IPS-18a (cell line): Measurements from ENCODE around the gene UBE2M.

ENCODE experiments used
- H3K27ac ChIP-seq: one replicate; pipeline ENCODE4 v1.5.1; 2013; ENCODE audit warnings: low read length
- H3K27me3 ChIP-seq: one replicate; pipeline ENCODE4 v1.6.1; 2013; ENCODE audit warnings: mild to moderate bottlenecking, low read length; ENCODE audit not compliant: control insufficient read depth, insufficient read depth
- H3K36me3 ChIP-seq: one replicate; pipeline ENCODE4 v1.6.1; 2013; ENCODE audit warnings: low read depth, low read length; ENCODE audit not compliant: control insufficient read depth
- H3K4me1 ChIP-seq: one replicate; pipeline ENCODE4 v1.6.1; 2013; ENCODE audit warnings: low read depth, low read length; ENCODE audit not compliant: control insufficient read depth
- H3K4me3 ChIP-seq: one replicate; pipeline ENCODE4 v1.5.1; 2013; ENCODE audit warnings: low read length
- H3K9ac ChIP-seq: one replicate; pipeline ENCODE4 v1.6.1; 2013; ENCODE audit warnings: mild to moderate bottlenecking, low read length, moderate library complexity
- H3K9me3 ChIP-seq: one replicate; pipeline ENCODE4 v1.6.1; 2013; ENCODE audit warnings: low read depth, low read length; ENCODE audit not compliant: control insufficient read depth

UBE2M gene

DNA sequence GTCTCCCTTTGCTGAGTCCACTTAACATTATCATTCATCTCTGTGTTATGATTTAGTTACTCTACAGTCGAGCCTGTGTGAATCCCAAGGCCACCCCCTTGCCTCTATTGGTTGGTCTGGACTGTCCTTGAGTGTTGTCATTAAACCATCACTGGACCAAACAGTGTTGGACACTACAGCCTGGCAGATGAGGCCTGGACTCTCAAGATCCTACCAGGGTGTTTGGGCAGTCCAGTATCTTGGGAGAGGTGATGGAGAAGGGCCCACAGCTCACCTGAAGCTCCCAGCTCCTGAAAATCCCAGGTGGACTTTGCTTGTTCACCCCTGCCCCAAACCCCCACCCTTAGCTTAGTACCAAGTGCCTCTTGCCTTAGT lies 7.3 kb downstream of the UBE2M start:
- Histone ChIP-seq H3K9ac (no peak overlapping the region), H3K4me3 (no peak overlapping the region), H3K27me3 (no peaks in the 10 kb centered on the region), H3K4me1 (peaks cover 3% of the 10 kb centered on the region), H3K27ac (no peak overlapping the region), H3K36me3 (peaks cover 68% of the 10 kb centered on the region), H3K9me3 (no peaks in the 10 kb centered on the region)

DNA sequence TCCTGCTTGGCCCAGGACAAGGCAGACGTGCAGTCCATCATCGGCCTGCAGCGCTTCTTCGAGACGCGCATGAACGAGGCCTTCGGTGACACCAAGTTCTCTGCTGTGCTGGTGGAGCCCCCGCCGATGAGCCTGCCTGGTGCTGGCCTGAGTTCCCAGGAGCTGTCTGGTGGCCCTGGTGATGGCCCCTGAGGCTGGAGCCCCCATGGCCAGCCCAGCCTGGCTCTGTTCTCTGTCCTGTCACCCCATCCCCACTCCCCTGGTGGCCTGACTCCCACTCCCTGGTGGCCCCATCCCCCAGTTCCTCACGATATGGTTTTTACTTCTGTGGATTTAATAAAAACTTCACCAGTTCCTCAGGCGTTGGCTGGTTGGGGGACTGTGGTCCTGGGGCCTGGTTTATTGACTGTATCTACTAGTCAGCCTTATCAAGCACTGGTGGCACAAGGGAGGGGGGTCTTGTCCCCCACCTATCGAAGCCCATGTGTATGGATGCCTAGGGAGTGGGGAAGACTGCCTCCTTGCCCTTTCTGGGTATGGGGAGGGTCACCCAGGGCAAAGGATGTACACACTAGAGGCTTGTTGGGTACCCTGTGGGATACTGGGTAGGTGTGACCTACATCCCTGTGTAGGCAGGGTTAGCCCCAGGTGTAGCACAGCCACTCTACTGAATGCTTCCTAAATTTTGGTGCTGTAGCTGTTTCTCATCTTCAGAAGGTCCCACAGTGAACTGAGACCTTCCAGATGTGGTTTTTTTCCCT lies 7.9 kb downstream of the UBE2M start:
- no peak overlapping the region for H3K27ac ChIP-seq

DNA sequence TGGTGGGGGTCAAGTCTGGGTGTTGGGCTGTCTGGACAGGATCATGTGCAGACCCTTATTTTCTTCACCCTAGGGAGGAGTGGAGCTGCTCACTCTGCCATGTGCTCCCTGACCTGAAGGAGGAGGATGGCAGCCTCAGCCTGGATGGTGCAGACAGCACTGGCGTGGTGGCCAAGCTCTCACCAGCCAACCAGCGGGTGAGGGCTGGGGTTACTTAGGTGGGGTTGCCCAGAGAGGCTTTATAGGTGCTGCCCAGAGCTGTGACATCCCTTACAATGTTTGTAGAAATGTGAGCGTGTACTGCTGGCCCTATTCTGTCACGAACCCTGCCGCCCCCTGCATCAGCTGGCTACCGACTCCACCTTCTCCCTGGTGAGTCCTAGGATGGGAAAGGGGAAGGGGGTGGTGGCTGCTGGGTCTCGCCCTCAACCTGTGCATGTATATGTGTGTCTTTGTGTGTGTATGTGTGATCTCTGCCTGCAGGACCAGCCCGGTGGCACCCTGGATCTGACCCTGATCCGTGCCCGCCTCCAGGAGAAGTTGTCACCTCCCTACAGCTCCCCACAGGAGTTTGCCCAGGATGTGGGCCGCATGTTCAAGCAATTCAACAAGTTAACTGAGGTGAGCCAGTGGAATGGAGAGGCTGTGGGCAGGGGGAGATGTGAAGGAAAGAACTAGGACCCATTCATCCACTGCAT lies 8.6 kb downstream of the UBE2M start:
- H3K9ac ChIP-seq, result no peak overlapping the region
- H3K4me1 ChIP-seq, result no peaks in the 10 kb centered on the region
- H3K27me3 ChIP-seq, result no peaks in the 10 kb centered on the region
- H3K9me3 ChIP-seq, result no peaks in the 10 kb centered on the region
- peaks cover 72% of the 10 kb centered on the region for H3K36me3 ChIP-seq
- H3K27ac ChIP-seq, result no peak overlapping the region
- H3K4me3 ChIP-seq, result no peak overlapping the region

More for the DNA sequence above, 7.9 kb downstream of the UBE2M start:
- H3K36me3 ChIP-seq, result peaks cover 70% of the 10 kb centered on the region
- no peaks in the 10 kb centered on the region for H3K27me3 ChIP-seq
- H3K9ac ChIP-seq, result no peak overlapping the region
- H3K9me3 ChIP-seq, result no peaks in the 10 kb centered on the region
- H3K4me1 ChIP-seq, result peaks cover 3% of the 10 kb centered on the region
- no peak overlapping the region for H3K4me3 ChIP-seq

DNA sequence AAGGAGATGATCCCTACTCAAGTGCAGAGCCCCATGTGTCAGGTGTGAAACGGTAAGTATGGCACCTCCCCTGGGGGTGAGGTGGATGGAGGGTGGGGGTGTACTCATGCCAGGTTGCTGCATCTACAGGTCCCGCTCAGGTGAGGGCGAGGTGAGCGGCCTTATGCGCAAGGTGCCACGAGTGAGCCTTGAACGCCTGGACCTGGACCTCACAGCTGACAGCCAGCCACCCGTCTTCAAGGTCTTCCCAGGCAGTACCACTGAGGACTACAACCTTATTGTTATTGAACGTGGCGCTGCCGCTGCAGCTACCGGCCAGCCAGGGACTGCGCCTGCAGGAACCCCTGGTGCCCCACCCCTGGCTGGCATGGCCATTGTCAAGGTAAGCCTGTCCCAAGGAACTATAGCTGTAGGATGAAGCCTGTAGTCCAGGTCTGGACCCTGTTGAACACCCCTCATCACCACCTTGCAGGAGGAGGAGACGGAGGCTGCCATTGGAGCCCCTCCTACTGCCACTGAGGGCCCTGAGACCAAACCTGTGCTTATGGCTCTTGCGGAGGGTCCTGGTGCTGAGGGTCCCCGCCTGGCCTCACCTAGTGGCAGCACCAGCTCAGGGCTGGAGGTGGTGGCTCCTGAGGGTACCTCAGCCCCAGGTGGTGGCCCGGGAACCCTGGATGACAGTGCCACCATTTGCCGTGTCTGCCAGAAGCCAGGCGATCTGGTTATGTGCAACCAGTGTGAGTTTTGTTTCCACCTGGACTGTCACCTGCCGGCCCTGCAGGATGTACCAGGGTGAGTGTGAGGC lies 9.3 kb downstream of the UBE2M start:
- Histone ChIP-seq H3K9ac (no peak overlapping the region), H3K27me3 (no peaks in the 10 kb centered on the region), H3K4me1 (no peaks in the 10 kb centered on the region), H3K4me3 (no peak overlapping the region), H3K9me3 (no peaks in the 10 kb centered on the region), H3K27ac (no peak overlapping the region), H3K36me3 (peaks cover 72% of the 10 kb centered on the region)

DNA sequence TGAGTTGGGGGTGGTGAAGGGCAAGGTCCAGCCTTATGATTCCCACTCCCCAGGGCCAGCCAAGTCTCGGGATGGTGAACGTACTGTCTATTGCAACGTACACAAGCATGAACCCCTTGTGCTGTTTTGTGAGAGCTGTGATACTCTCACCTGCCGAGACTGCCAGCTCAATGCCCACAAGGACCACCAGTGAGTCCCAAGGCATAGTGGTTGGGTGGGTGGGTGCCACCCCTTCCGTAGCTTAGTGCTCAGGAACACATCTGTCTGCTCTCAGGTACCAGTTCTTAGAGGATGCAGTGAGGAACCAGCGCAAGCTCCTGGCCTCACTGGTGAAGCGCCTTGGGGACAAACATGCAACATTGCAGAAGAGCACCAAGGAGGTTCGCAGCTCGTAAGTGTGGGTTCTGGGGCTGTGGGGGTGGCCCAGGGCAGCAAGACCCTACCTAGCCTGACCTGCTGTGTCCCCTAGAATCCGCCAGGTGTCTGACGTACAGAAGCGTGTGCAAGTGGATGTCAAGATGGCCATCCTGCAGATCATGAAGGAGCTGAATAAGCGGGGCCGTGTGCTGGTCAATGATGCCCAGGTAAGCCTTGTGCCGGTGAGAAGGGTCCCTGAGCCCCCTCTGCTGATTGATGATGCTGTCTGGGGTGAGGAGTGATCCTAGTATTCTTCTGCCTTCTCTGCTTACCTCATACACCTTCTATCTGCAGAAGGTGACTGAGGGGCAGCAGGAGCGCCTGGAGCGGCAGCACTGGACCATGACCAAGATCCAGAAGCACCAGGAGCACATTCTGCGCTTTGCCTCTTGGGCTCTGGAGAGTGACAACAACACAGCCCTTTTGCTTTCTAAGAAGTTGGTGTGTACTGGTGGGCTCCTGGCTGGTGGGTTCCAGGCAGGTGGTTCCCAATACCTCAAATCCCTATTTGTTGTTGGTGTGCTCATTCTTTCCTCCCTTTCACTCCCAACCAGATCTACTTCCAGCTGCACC lies 10.8 kb downstream of the UBE2M start:
- no peak overlapping the region for H3K27ac ChIP-seq
- H3K9me3 ChIP-seq, result no peaks in the 10 kb centered on the region
- peaks cover 2% of the 10 kb centered on the region for H3K27me3 ChIP-seq
- H3K9ac ChIP-seq, result no peak overlapping the region
- H3K4me1 ChIP-seq, result no peaks in the 10 kb centered on the region
- H3K36me3 ChIP-seq, result peaks cover 71% of the 10 kb centered on the region
- H3K4me3 ChIP-seq, result no peak overlapping the region

DNA sequence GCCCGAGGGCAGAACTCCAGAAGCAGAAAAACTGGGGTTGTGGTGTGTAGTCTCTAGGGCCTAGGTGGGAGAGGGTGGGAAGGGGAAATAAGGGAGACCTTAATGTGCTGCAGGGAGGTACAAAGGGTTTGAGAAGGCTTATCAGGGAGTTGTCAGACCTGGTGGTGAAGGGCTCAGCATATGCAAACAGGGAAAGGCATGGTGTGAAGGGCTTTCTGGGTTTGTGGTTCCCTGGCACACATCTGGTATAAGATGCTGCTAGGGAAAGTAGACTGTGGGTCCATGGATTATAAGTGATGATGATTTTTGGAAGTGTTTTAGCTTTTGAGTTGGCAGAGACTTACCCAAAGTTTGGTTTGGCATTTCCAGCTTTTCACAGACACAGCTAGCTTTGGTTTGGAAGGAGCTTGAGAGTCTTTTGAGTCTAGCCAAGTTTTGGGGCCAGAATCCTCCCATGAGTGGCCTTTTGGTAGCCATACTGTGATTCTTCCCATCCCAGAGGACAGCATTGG lies 12.3 kb downstream of the UBE2M start:
- no peaks in the 10 kb centered on the region for H3K4me1 ChIP-seq
- peaks cover 55% of the 10 kb centered on the region for H3K36me3 ChIP-seq
- H3K27me3 ChIP-seq, result peaks cover 16% of the 10 kb centered on the region
- H3K27ac ChIP-seq, result no peak overlapping the region
- H3K9ac ChIP-seq, result peak overlapping the region; percentile 68
- no peaks in the 10 kb centered on the region for H3K9me3 ChIP-seq
- peak overlapping the region; percentile 94 for H3K4me3 ChIP-seq

DNA sequence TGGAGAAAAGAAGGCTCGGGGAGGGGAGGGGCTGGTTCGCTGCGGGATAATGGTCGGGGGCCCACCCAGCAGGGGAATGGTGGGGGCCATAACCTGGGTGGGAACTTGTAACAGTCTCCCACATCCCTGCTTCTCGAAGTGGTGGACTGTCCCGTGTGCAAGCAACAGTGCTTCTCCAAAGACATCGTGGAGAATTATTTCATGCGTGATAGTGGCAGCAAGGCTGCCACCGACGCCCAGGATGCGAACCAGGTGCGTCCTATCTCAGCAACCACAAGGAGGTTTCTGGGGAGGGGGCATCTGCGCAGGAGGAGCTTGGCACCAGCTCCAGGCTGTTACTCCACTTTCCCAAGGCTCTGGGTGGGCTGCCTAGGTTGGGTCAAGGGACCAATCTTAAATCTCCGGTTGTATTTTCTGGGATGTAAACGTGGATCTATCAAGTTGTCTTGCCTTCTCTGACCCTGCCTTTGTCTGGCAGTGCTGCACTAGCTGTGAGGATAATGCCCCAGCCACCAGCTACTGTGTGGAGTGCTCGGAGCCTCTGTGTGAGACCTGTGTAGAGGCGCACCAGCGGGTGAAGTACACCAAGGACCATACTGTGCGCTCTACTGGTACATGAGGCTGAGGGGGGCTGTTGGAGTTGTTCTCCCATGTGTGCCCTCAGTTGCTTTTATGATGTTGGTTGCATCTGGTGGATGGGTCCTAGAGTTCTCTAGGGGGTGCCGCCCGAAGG lies 13.0 kb downstream of the UBE2M start:
- Histone ChIP-seq H3K9ac (peak overlapping the region; percentile 68), H3K4me3 (peak overlapping the region; percentile 94), H3K36me3 (peaks cover 49% of the 10 kb centered on the region), H3K27ac (no peak overlapping the region), H3K4me1 (no peaks in the 10 kb centered on the region), H3K27me3 (peaks cover 21% of the 10 kb centered on the region), H3K9me3 (no peaks in the 10 kb centered on the region)

DNA sequence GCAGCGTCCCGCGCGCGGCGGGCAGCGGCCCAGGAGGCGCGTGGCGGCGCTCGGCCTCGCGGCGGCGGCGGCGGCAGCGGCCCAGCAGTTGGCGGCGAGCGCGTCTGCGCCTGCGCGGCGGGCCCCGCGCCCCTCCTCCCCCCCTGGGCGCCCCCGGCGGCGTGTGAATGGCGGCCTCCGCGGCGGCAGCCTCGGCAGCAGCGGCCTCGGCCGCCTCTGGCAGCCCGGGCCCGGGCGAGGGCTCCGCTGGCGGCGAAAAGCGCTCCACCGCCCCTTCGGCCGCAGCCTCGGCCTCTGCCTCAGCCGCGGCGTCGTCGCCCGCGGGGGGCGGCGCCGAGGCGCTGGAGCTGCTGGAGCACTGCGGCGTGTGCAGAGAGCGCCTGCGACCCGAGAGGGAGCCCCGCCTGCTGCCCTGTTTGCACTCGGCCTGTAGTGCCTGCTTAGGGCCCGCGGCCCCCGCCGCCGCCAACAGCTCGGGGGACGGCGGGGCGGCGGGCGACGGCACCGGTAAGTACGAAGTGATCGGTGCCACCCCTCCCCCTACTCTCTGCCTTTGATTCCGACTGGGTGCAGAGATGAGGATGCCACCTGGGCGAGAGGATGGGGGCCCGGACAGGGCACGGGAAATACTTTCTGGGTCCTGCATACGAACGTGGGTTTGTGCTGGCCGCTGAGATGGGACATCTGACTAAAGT lies 13.7 kb downstream of the UBE2M start:
- Histone ChIP-seq H3K27me3 (peaks cover 26% of the 10 kb centered on the region), H3K27ac (no peak overlapping the region), H3K4me1 (no peaks in the 10 kb centered on the region), H3K36me3 (peaks cover 42% of the 10 kb centered on the region), H3K9me3 (no peaks in the 10 kb centered on the region), H3K9ac (peak overlapping the region; percentile 68), H3K4me3 (peak overlapping the region; percentile 94)

DNA sequence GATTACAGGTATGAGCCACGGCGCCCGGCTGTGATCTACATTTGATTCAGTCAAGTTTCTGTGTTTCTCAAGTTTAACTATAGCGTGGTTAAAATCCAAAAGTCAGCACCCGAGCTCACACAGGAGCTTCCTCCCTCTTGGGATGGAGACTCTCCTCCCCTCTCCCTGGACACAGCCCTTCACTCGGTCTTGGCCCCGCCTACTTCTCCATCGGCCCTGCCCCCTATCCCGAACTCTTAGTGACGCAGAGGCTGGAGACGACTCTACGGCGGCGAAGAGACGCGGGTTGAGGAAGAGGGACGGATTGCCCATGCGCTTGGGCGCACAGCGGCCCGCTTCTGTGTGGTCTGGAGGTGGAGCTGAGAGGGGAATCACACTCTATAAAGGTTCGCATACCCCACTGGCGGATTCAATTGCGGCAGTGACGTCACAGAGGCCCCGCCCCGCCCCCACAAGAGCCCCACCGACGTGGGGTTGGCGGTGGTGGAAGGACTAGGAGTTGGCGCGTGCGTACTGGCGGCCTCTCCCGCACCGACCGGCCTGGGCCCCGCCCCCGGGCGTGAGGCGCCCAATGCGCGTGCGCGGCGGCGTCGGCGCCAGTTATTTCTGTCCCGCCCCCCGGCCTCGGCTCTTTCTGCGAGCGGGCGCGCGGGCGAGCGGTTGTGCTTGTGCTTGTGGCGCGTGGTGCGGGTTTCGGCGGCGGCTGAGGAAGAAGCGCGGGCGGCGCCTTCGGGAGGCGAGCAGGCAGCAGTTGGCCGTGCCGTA lies 14.4 kb downstream of the UBE2M start, which contains the start of gene TRIM28:
Gene TRIM28 (plus strand): TSS at position 239 of the 765 bp plus-strand sequence. CDS start 694 bp downstream, outside the sequence.
- H3K4me1 ChIP-seq, result no peaks in the 10 kb centered on the region
- H3K9ac ChIP-seq, result peak within 1 kb of the TSS; percentile 68
- peak within 1 kb of the TSS; percentile 28 for H3K27ac ChIP-seq
- H3K36me3 ChIP-seq, result peaks cover 35% of the 10 kb centered on the region
- H3K27me3 ChIP-seq, result peaks cover 33% of the 10 kb centered on the region
- no peaks in the 10 kb centered on the region for H3K9me3 ChIP-seq
- peak within 1 kb of the TSS; percentile 94 for H3K4me3 ChIP-seq
